Stimulated activated CD4-positive, alpha-beta T cell treated with anti-CD3 and anti-CD28 coated beads, Interleukin-1b, Interleukin-23, amount 100 ng/mL, for 24 hours (primary cell): ENCODE results near the gene RXRA.

Experiments
- DNase-seq, 4 experiments: peaks; one replicate each; pipeline ENCODE4 v3.0.0-alpha.2; 2020; ENCODE audit warnings: low read depth in 4 of 4, low spot score in 1 of 4

The RXRA gene

DNA sequence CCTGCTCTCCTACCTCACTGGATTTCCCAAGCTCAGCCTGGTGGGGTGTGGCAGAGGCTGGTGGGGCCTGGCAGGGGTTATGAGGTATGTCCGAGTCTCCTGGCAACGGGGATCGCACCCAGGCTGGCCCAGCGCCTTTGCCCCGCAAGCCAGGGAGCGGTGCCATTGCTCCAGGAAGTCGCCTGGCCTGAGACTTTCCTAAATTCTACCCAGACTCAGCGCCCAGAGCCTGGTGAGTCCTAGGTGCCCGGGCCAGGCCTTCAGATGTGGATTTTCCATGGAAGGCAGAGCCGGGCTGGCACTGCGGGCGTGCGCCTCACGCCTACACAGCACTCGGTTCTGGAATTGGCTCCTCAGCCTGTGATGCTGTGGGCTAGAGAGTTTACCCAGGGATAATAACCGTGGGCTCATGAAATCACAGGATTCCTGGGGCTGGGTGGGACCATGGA is 159.9 kb downstream of the RXRA start:
- no peak for DNase-seq

DNA sequence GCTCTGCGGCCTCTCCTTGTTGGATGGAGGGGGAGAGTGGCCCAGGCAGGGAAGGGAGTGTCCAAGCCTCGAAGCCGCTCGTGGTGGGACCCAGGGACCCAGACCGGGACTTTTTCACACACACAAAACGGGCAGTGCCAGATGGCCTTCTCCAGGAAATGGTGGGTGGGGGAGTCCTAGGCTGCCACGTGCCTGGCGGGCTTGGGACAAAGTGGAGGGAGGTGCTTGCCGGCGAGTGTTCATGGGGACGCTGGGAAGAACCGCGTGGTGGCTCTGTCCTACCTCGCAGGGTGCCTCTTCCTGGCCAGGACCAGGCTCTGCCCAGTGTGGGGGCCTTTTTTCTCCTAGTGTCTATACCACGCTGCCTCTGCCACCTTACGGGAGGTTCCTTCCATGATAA is 160.3 kb downstream of the RXRA start:
- DNase-seq: no peak
